ENCODE measurements around the gene PPP2R2B.

Gene PPP2R2B

DNA sequence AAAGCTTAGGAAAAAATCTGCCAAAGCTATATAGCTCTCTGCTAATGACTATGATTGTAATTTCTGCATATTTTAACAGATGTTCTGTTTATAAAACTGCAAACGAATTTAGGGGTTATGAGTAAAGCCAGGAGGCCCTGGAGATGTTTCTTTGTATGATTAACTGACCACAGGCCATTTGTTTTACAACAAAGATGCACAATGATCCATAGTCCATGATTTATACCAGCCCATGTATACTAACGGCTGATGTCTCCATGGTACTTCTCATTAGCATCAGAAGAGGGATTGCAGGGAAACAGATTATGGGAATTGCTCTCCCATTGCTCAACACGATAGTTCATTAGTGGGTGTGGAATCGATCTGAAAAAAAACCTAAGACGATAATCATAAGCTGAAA lies 78.9 kb downstream of the PPP2R2B start:
- no peak overlapping the region for H3K4me3 ChIP-seq (ENCODE audit: low read depth, low read length)
- H3K36me3 ChIP-seq (ENCODE audit: insufficient read depth, low read length) = no peaks in the 10 kb centered on the region
- H3K79me2 ChIP-seq (ENCODE audit: control insufficient read depth, insufficient read depth, low read length, unreplicated experiment) = no peaks in the 10 kb centered on the region
- peaks cover 40% of the 10 kb centered on the region for H3K27me3 ChIP-seq (ENCODE audit: insufficient read depth, low read length)
- H3K4me1 ChIP-seq (ENCODE audit: control insufficient read depth, insufficient read depth, low read length, unreplicated experiment) = no peaks in the 10 kb centered on the region
- H2AFZ ChIP-seq (ENCODE audit: low read length, unreplicated experiment) = no peak overlapping the region
- H3K27ac ChIP-seq (ENCODE audit: low read depth, low read length) = no peak overlapping the region

DNA sequence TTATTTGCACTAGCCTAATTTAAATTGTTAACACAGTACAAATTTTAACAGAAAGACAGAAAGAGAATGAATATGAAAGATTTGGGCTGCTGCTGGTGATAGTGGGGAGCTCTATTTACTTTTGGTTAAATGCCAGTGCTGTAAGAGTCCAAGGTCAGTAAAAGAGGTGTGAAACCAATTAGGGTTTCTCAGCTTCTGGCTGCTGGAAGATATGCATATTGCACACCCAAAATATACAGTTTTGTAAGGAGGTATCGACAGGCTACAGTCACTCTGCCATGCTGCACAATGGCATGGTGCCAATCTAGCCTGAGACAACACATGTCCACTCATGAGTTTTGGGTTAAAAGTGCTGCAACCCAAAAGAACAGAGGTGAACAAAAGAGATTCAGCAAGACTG lies 79.3 kb downstream of the PPP2R2B start:
- Histone ChIP-seq H3K4me1 (ENCODE audit: control insufficient read depth, insufficient read depth, low read length, unreplicated experiment) (no peaks in the 10 kb centered on the region), H3K79me2 (ENCODE audit: control insufficient read depth, insufficient read depth, low read length, unreplicated experiment) (no peaks in the 10 kb centered on the region), H3K27me3 (ENCODE audit: insufficient read depth, low read length) (peaks cover 36% of the 10 kb centered on the region), H3K27ac (ENCODE audit: low read depth, low read length) (no peak overlapping the region), H3K36me3 (ENCODE audit: insufficient read depth, low read length) (no peaks in the 10 kb centered on the region), H2AFZ (ENCODE audit: low read length, unreplicated experiment) (no peak overlapping the region), H3K4me3 (ENCODE audit: low read depth, low read length) (no peak overlapping the region)

GRCh38 chr5:146797658-146798057 lies 80.9 kb downstream of the PPP2R2B start:
- Histone ChIP-seq H3K27ac (ENCODE audit: low read depth, low read length) (no peak overlapping the region), H3K36me3 (ENCODE audit: insufficient read depth, low read length) (no peaks in the 10 kb centered on the region), H3K4me3 (ENCODE audit: low read depth, low read length) (no peak overlapping the region), H3K4me1 (ENCODE audit: control insufficient read depth, insufficient read depth, low read length, unreplicated experiment) (no peaks in the 10 kb centered on the region), H3K27me3 (ENCODE audit: insufficient read depth, low read length) (peaks cover 24% of the 10 kb centered on the region), H3K79me2 (ENCODE audit: control insufficient read depth, insufficient read depth, low read length, unreplicated experiment) (no peaks in the 10 kb centered on the region), H2AFZ (ENCODE audit: low read length, unreplicated experiment) (no peak overlapping the region)

DNA sequence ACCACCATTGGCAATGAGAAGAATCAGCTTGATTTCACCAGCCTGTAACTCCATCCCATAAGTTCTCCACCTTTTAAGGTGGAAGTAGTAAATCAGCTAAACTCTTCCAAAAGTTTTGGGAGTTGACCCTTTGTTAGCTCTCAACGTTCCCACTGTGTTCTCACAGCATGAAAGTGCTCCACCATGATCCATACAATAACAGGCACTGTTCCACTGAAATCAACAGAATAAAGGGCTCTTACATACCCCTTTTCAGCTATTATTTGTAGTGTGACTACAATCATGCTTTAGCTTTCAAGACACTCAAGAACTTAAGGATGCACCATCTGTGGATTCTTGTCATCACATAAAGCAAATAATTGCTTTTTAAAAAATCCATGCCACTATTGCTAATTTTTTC lies 81.6 kb downstream of the PPP2R2B start:
- Histone ChIP-seq H3K27ac (ENCODE audit: low read depth, low read length) (no peak overlapping the region), H3K36me3 (ENCODE audit: insufficient read depth, low read length) (no peaks in the 10 kb centered on the region), H3K4me1 (ENCODE audit: control insufficient read depth, insufficient read depth, low read length, unreplicated experiment) (no peaks in the 10 kb centered on the region), H2AFZ (ENCODE audit: low read length, unreplicated experiment) (no peak overlapping the region), H3K79me2 (ENCODE audit: control insufficient read depth, insufficient read depth, low read length, unreplicated experiment) (no peaks in the 10 kb centered on the region), H3K4me3 (ENCODE audit: low read depth, low read length) (no peak overlapping the region), H3K27me3 (ENCODE audit: insufficient read depth, low read length) (peaks cover 17% of the 10 kb centered on the region; the same call in 1 of the 2 replicates)

DNA sequence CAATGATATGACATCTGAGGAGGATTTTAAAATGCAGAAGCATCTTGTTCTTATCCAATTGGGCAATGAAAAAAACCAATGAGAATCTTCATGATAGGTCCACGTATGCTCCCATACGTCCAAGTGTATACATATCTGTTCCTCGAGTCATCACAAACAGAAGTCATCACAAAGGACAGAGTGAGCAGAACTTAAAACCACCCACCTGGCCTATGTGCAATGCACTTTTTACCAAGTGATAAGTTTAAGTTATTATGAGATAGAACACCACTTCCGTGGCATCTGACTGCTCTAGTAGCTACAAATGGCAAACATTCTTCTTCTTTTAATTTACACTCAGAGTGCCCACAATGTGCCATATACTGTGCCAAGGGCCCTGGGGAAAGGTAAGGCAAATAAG lies 82.4 kb downstream of the PPP2R2B start:
- H3K4me1 ChIP-seq (ENCODE audit: control insufficient read depth, insufficient read depth, low read length, unreplicated experiment) = no peaks in the 10 kb centered on the region

DNA sequence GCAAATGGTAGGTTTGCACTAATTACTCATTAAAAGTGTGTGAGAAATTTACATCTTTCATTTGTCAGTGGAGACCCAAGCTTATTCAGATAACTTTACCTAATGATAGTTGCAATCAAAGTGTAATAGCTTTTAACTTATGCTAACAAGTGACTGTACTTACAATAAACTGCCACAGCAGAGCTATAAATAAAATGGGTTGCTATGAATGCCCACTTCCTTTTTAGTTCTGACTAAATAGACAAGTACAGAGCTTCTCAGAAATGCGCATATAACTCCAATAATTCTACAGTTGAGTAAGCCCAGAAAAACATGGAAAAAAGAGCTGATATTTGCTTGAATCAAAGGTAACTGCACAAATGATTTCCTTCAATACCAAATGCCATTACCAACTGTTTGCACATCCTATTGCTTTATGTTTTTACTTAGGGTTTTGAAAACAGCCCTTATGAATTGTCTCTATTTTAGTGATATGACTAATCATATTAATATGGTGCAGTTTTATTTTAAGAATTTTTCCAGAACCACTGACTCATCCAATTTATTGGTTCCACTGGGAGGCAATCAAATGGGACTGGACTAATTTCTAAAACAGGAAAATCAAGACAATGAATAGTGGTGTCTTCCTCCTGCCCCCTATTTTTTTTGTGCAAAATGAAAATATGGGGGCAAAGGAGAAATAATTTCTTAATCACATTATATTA lies 84.1 kb downstream of the PPP2R2B start:
- Histone ChIP-seq H3K27me3 (ENCODE audit: insufficient read depth, low read length) (peaks cover 11% of the 10 kb centered on the region; the same call in 1 of the 2 replicates), H3K4me3 (ENCODE audit: low read depth, low read length) (no peak overlapping the region), H3K36me3 (ENCODE audit: insufficient read depth, low read length) (no peaks in the 10 kb centered on the region), H2AFZ (ENCODE audit: low read length, unreplicated experiment) (no peak overlapping the region), H3K79me2 (ENCODE audit: control insufficient read depth, insufficient read depth, low read length, unreplicated experiment) (no peaks in the 10 kb centered on the region), H3K4me1 (ENCODE audit: control insufficient read depth, insufficient read depth, low read length, unreplicated experiment) (no peaks in the 10 kb centered on the region), H3K27ac (ENCODE audit: low read depth, low read length) (no peak overlapping the region)

More for the DNA sequence above, 82.4 kb downstream of the PPP2R2B start:
- H3K79me2 ChIP-seq (ENCODE audit: control insufficient read depth, insufficient read depth, low read length, unreplicated experiment) = no peaks in the 10 kb centered on the region
- H3K4me3 ChIP-seq (ENCODE audit: low read depth, low read length) = no peak overlapping the region
- no peak overlapping the region for H2AFZ ChIP-seq (ENCODE audit: low read length, unreplicated experiment)
- no peaks in the 10 kb centered on the region for H3K36me3 ChIP-seq (ENCODE audit: insufficient read depth, low read length)
- no peak overlapping the region for H3K27ac ChIP-seq (ENCODE audit: low read depth, low read length)
- H3K27me3 ChIP-seq (ENCODE audit: insufficient read depth, low read length) = peaks cover 12% of the 10 kb centered on the region; the same call in 1 of the 2 replicates

DNA sequence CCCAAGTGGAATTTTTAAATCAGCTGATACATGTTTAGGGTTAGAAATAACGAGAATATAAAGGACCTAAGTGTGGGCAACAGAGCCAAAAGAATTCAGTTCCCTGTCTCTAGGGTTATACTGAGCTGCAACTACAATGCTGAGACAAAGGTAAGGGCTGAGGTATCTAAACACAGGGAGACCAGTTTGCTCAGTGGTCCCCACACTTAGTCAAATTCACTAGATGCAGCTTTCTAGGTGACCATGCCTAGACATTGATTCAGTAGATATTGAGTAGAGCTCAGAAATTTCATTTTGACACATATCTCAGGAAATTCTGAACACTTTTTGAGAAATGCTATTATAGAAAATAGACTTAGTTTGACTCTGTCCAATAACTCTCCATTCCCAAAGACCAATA lies 84.8 kb downstream of the PPP2R2B start:
- Histone ChIP-seq H3K27ac (ENCODE audit: low read depth, low read length) (no peak overlapping the region), H3K4me1 (ENCODE audit: control insufficient read depth, insufficient read depth, low read length, unreplicated experiment) (no peaks in the 10 kb centered on the region), H2AFZ (ENCODE audit: low read length, unreplicated experiment) (no peak overlapping the region), H3K36me3 (ENCODE audit: insufficient read depth, low read length) (no peaks in the 10 kb centered on the region), H3K27me3 (ENCODE audit: insufficient read depth, low read length) (peaks cover 11% of the 10 kb centered on the region; the same call in 1 of the 2 replicates), H3K79me2 (ENCODE audit: control insufficient read depth, insufficient read depth, low read length, unreplicated experiment) (no peaks in the 10 kb centered on the region), H3K4me3 (ENCODE audit: low read depth, low read length) (no peak overlapping the region)

DNA sequence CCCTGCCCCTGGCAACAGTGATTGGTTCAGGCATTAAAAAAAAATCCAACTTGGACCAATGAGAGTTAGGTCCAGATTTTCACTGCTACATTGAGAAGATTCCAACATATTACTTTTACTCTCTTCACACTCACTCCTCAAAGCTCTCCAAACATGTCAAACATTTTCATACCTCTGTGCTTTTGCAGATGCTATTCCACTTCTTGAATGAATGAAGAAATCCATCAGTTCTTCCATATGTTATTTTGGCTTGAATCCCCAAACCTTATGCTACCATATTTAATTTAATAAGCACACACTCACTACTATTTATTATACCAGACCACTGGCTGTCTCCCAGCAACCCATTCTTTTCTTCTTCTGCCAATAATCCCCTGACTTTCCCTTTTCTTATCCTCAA lies 87.1 kb downstream of the PPP2R2B start:
- Histone ChIP-seq H3K4me1 (ENCODE audit: control insufficient read depth, insufficient read depth, low read length, unreplicated experiment) (no peaks in the 10 kb centered on the region), H3K27me3 (ENCODE audit: insufficient read depth, low read length) (peaks cover 4% of the 10 kb centered on the region; the same call in 1 of the 2 replicates), H3K36me3 (ENCODE audit: insufficient read depth, low read length) (no peaks in the 10 kb centered on the region), H3K27ac (ENCODE audit: low read depth, low read length) (no peak overlapping the region), H2AFZ (ENCODE audit: low read length, unreplicated experiment) (no peak overlapping the region), H3K4me3 (ENCODE audit: low read depth, low read length) (no peak overlapping the region), H3K79me2 (ENCODE audit: control insufficient read depth, insufficient read depth, low read length, unreplicated experiment) (no peaks in the 10 kb centered on the region)

DNA sequence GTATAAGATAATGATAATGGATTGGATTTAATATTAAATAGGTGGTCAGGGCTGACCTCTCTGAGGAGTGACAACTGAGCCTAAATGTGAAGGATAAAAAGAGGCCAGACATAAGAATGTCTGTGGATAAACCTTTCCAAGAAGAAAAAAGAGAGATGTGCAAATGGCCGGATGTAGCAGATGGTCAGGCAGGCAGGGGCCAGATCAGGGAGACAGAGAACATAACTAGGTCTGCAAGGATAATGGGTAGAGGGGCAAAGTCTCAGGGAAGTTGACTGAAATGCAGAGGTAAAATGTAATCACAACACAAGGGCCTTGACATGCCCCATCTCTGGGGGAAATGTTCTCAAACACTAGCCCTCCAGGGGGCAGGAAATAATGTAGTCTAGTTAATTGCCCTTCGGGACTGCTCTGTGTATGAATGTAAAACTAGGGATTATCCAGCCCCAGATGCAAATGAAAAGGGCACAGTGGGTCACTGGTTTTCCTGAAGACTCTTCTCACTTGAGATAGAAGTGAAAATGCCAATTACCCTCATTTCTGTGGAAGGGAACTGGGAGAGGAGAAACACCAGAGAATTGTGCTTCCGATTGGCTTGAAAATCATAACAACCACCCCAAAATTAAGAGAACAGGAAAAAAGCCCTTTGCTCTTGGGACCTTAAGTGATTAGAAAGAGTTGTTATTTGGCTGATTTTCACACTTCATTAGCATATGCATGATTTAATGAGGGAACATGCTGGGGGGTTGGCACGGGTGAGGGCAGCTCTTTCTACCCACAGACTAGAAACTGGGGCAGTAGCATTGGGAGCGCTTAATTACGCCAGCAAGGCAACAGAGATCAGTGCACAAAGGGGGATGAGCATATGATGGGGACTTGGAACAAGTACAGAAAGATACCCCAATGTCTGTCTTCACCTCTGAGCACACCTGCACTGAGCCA lies 88.6 kb downstream of the PPP2R2B start:
- H3K4me3 ChIP-seq (ENCODE audit: low read depth, low read length) = no peak overlapping the region
- no peak overlapping the region for H3K27ac ChIP-seq (ENCODE audit: low read depth, low read length)

GRCh38 chr5:146788898-146789297 lies 89.7 kb downstream of the PPP2R2B start:
- Histone ChIP-seq H3K36me3 (ENCODE audit: insufficient read depth, low read length) (no peaks in the 10 kb centered on the region), H3K4me3 (ENCODE audit: low read depth, low read length) (no peak overlapping the region), H3K27me3 (ENCODE audit: insufficient read depth, low read length) (no peaks in the 10 kb centered on the region), H2AFZ (ENCODE audit: low read length, unreplicated experiment) (no peak overlapping the region), H3K4me1 (ENCODE audit: control insufficient read depth, insufficient read depth, low read length, unreplicated experiment) (no peaks in the 10 kb centered on the region), H3K27ac (ENCODE audit: low read depth, low read length) (no peak overlapping the region), H3K79me2 (ENCODE audit: control insufficient read depth, insufficient read depth, low read length, unreplicated experiment) (no peaks in the 10 kb centered on the region)

More for the DNA sequence above, 88.6 kb downstream of the PPP2R2B start:
- no peaks in the 10 kb centered on the region for H3K4me1 ChIP-seq (ENCODE audit: control insufficient read depth, insufficient read depth, low read length, unreplicated experiment)
- H2AFZ ChIP-seq (ENCODE audit: low read length, unreplicated experiment) = no peak overlapping the region
- H3K36me3 ChIP-seq (ENCODE audit: insufficient read depth, low read length) = no peaks in the 10 kb centered on the region
- no peaks in the 10 kb centered on the region for H3K79me2 ChIP-seq (ENCODE audit: control insufficient read depth, insufficient read depth, low read length, unreplicated experiment)
- no peaks in the 10 kb centered on the region for H3K27me3 ChIP-seq (ENCODE audit: insufficient read depth, low read length)

All from ACC112 (cell line).